ENCODE data around the gene POTEF.
"Not testable (repeated sequence)": the region's sequence is repeated elsewhere in the genome, so short reads cannot be mapped to it uniquely, and the experiment has no call there.

DNA sequence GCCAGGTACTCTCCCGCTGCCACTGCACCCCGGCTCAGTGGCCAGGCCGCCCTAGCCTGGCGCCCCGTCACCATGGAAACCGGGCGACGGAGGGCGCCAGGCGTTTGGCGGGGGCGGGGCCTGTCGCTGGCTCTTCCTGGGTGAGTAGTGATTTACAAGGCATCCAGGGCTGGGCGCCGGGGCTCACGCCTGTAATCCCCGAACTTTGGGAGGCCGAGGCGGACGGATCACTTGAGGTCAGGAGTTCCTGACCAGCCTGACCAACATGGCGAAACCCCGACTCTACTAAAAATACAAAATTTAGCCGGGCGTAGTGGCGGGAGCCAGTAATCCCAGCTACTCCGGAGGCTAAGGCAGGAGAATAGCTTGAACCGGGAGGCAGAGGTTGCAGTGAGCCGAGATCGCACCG lies 16.0 kb upstream of the POTEF start, which contains the start of gene CCDC74B:
- TF ChIP-seq, protein P1, sequence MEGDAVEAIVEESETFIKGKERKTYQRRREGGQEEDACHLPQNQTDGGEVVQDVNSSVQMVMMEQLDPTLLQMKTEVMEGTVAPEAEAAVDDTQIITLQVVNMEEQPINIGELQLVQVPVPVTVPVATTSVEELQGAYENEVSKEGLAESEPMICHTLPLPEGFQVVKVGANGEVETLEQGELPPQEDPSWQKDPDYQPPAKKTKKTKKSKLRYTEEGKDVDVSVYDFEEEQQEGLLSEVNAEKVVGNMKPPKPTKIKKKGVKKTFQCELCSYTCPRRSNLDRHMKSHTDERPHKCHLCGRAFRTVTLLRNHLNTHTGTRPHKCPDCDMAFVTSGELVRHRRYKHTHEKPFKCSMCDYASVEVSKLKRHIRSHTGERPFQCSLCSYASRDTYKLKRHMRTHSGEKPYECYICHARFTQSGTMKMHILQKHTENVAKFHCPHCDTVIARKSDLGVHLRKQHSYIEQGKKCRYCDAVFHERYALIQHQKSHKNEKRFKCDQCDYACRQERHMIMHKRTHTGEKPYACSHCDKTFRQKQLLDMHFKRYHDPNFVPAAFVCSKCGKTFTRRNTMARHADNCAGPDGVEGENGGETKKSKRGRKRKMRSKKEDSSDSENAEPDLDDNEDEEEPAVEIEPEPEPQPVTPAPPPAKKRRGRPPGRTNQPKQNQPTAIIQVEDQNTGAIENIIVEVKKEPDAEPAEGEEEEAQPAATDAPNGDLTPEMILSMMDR (conservative IDR thresholded peaks at IDR 0.05; ENCODE audit: low read depth in 2 of 2), result not testable (repeated sequence)
- TF ChIP-seq POLR2AphosphoS5 (IDR thresholded peaks at IDR 0.05; ENCODE audit: low read depth); JUNB (IDR thresholded peaks at IDR 0.05; ENCODE audit: unreplicated experiment); EZH2phosphoT487 (IDR thresholded peaks at IDR 0.05; ENCODE audit: unreplicated experiment); EZH2 (IDR thresholded peaks at IDR 0.05; ENCODE audit: low read depth, unreplicated experiment); ZNF331 (CRISPR knock-in tag; IDR thresholded peaks at IDR 0.05; ENCODE audit: low read depth); CREB1 (CRISPR knock-in tag; IDR thresholded peaks at IDR 0.05; ENCODE audit: low read depth); ZNF114 (CRISPR knock-in tag; IDR thresholded peaks at IDR 0.05); STAT1 (IDR thresholded peaks at IDR 0.05; ENCODE audit: unreplicated experiment); NANOG (IDR thresholded peaks at IDR 0.05; ENCODE audit: borderline replicate concordance): not testable (repeated sequence)
- TF ChIP-seq, protein P2, sequence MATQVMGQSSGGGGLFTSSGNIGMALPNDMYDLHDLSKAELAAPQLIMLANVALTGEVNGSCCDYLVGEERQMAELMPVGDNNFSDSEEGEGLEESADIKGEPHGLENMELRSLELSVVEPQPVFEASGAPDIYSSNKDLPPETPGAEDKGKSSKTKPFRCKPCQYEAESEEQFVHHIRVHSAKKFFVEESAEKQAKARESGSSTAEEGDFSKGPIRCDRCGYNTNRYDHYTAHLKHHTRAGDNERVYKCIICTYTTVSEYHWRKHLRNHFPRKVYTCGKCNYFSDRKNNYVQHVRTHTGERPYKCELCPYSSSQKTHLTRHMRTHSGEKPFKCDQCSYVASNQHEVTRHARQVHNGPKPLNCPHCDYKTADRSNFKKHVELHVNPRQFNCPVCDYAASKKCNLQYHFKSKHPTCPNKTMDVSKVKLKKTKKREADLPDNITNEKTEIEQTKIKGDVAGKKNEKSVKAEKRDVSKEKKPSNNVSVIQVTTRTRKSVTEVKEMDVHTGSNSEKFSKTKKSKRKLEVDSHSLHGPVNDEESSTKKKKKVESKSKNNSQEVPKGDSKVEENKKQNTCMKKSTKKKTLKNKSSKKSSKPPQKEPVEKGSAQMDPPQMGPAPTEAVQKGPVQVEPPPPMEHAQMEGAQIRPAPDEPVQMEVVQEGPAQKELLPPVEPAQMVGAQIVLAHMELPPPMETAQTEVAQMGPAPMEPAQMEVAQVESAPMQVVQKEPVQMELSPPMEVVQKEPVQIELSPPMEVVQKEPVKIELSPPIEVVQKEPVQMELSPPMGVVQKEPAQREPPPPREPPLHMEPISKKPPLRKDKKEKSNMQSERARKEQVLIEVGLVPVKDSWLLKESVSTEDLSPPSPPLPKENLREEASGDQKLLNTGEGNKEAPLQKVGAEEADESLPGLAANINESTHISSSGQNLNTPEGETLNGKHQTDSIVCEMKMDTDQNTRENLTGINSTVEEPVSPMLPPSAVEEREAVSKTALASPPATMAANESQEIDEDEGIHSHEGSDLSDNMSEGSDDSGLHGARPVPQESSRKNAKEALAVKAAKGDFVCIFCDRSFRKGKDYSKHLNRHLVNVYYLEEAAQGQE (IDR thresholded peaks at IDR 0.05; ENCODE audit: unreplicated experiment), result not testable (repeated sequence)
- TF ChIP-seq, protein P3, sequence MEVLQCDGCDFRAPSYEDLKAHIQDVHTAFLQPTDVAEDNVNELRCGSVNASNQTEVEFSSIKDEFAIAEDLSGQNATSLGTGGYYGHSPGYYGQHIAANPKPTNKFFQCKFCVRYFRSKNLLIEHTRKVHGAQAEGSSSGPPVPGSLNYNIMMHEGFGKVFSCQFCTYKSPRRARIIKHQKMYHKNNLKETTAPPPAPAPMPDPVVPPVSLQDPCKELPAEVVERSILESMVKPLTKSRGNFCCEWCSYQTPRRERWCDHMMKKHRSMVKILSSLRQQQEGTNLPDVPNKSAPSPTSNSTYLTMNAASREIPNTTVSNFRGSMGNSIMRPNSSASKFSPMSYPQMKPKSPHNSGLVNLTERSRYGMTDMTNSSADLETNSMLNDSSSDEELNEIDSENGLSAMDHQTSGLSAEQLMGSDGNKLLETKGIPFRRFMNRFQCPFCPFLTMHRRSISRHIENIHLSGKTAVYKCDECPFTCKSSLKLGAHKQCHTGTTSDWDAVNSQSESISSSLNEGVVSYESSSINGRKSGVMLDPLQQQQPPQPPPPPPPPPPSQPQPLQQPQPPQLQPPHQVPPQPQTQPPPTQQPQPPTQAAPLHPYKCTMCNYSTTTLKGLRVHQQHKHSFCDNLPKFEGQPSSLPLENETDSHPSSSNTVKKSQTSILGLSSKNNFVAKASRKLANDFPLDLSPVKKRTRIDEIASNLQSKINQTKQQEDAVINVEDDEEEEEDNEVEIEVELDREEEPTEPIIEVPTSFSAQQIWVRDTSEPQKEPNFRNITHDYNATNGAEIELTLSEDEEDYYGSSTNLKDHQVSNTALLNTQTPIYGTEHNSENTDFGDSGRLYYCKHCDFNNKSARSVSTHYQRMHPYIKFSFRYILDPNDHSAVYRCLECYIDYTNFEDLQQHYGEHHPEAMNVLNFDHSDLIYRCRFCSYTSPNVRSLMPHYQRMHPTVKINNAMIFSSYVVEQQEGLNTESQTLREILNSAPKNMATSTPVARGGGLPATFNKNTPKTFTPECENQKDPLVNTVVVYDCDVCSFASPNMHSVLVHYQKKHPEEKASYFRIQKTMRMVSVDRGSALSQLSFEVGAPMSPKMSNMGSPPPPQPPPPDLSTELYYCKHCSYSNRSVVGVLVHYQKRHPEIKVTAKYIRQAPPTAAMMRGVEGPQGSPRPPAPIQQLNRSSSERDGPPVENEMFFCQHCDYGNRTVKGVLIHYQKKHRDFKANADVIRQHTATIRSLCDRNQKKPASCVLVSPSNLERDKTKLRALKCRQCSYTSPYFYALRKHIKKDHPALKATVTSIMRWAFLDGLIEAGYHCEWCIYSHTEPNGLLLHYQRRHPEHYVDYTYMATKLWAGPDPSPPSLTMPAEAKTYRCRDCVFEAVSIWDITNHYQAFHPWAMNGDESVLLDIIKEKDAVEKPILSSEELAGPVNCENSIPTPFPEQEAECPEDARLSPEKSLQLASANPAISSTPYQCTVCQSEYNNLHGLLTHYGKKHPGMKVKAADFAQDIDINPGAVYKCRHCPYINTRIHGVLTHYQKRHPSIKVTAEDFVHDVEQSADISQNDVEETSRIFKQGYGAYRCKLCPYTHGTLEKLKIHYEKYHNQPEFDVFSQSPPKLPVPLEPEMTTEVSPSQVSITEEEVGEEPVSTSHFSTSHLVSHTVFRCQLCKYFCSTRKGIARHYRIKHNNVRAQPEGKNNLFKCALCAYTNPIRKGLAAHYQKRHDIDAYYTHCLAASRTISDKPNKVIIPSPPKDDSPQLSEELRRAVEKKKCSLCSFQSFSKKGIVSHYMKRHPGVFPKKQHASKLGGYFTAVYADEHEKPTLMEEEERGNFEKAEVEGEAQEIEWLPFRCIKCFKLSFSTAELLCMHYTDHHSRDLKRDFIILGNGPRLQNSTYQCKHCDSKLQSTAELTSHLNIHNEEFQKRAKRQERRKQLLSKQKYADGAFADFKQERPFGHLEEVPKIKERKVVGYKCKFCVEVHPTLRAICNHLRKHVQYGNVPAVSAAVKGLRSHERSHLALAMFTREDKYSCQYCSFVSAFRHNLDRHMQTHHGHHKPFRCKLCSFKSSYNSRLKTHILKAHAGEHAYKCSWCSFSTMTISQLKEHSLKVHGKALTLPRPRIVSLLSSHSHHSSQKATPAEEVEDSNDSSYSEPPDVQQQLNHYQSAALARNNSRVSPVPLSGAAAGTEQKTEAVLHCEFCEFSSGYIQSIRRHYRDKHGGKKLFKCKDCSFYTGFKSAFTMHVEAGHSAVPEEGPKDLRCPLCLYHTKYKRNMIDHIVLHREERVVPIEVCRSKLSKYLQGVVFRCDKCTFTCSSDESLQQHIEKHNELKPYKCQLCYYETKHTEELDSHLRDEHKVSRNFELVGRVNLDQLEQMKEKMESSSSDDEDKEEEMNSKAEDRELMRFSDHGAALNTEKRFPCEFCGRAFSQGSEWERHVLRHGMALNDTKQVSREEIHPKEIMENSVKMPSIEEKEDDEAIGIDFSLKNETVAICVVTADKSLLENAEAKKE (CRISPR knock-in tag; IDR thresholded peaks at IDR 0.05), result not testable (repeated sequence)
- TF ChIP-seq, protein P4, sequence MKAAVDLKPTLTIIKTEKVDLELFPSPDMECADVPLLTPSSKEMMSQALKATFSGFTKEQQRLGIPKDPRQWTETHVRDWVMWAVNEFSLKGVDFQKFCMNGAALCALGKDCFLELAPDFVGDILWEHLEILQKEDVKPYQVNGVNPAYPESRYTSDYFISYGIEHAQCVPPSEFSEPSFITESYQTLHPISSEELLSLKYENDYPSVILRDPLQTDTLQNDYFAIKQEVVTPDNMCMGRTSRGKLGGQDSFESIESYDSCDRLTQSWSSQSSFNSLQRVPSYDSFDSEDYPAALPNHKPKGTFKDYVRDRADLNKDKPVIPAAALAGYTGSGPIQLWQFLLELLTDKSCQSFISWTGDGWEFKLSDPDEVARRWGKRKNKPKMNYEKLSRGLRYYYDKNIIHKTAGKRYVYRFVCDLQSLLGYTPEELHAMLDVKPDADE (IDR thresholded peaks at IDR 0.05), result not testable (repeated sequence)
